Epithelial cell of esophagus (primary cell): ENCODE results near the gene CXCL1.

Experiments used
- DNase-seq: peaks from one replicate; pipeline ENCODE4 v3.0.0; 2010; ENCODE audit warnings: low read depth
- H3K4me3 ChIP-seq: 2 replicates; pipeline ENCODE4 v1.5.1; 2011; ENCODE audit warnings: mild to moderate bottlenecking, low read length, control low read depth
- TF ChIP-seq, protein P1 (sequence below): IDR thresholded peaks from 2 replicates; pipeline ENCODE4 v1.5.1; 2011; ENCODE audit warnings: low read depth, mild to moderate bottlenecking, low read length, control low read depth, inconsistent platforms; ENCODE audit not compliant: insufficient read depth; ENCODE audit errors: missing control alignments

Gene CXCL1

DNA sequence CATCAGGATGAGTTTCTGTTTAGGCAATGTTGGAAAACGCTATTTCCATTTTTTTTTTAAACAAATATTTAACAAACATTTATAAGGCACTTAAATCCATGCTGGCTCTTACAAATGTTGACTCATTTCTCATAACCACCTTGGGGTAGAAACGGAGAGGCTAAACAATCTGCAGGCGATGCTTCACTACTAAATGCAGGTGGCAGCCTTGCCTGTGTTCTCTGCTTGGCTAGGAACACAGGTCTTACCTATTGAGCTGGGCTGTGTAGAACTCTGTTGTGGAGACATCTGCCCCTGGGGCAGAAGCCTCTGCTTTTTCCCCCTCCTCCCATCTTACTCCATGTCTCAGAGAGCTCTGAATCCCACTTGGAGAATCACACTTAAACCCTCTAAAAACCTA, 1.4 kb upstream of the CXCL1 start:
- TF ChIP-seq, protein P1, sequence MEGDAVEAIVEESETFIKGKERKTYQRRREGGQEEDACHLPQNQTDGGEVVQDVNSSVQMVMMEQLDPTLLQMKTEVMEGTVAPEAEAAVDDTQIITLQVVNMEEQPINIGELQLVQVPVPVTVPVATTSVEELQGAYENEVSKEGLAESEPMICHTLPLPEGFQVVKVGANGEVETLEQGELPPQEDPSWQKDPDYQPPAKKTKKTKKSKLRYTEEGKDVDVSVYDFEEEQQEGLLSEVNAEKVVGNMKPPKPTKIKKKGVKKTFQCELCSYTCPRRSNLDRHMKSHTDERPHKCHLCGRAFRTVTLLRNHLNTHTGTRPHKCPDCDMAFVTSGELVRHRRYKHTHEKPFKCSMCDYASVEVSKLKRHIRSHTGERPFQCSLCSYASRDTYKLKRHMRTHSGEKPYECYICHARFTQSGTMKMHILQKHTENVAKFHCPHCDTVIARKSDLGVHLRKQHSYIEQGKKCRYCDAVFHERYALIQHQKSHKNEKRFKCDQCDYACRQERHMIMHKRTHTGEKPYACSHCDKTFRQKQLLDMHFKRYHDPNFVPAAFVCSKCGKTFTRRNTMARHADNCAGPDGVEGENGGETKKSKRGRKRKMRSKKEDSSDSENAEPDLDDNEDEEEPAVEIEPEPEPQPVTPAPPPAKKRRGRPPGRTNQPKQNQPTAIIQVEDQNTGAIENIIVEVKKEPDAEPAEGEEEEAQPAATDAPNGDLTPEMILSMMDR: peak; percentile 55
- H3K4me3 ChIP-seq: no peak overlapping the region
- peak; percentile 91 for DNase-seq

DNA sequence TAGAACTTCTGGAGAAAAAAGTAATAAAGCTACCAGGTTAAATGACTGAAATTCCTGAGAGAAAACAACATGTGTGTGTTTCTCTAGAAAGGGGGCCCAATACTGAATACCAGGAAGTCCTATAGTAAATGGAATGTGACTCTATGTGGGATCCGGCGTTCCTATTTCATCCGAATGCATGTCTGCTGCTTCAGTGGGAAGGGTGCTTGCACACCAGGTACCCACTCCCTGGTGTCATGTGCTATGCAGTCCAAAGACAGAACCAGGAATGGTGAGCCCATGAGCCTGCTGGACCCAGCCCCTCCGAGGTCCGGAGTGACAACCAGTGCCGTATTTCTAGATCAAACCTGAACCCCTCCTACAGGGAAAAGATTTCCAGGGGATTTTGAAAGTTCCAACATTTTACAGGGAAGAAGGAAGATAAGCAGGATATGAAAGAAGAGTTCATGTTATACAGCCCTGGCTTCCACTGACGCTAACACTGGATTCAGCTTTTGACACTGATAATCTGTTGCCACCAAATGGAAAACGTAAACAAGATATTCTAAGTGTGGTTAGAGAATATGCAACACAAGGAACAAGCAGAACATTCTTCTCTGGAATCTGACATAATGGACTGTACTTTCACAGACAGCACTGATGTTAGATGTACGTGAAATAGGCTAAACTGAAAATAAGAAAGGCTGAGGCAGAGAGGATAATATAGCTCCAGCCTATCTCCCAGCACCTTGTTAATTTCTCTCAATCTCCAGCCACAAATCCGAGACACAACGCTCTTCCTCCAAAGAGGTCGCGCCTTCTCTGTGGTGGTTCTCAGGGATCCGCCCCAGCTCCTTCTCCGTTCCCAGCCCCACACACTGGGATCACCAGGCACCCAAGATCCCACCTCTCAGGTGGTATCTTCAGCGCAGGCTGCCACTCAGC, 725 bp upstream of the CXCL1 start:
- peak; percentile 21 for DNase-seq
- TF ChIP-seq, protein P1: no peak
- H3K4me3 ChIP-seq: peak overlapping the region; percentile 55

DNA sequence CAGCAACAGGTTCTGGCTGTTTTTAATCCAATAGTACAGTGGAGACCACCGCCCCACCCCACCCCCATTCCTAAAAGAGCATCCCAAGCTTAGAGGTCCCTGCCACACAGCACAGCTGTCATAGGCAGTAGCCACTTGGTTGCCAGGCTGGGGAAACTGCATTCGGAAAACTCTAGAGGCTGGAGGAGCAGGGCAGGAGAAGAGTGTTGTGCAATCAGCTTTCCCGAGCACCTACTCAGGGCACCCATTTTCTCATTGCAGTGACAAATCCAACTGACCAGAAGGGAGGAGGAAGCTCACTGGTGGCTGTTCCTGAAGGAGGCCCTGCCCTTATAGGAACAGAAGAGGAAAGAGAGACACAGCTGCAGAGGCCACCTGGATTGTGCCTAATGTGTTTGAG, 1.1 kb downstream of the CXCL1 start:
- no peak overlapping the region for H3K4me3 ChIP-seq
- TF ChIP-seq, protein P1: no peak
- DNase-seq: peak; percentile 57

DNA sequence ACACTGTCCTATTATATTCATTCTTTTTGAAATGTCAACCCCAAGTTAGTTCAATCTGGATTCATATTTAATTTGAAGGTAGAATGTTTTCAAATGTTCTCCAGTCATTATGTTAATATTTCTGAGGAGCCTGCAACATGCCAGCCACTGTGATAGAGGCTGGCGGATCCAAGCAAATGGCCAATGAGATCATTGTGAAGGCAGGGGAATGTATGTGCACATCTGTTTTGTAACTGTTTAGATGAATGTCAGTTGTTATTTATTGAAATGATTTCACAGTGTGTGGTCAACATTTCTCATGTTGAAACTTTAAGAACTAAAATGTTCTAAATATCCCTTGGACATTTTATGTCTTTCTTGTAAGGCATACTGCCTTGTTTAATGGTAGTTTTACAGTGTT, 1.6 kb downstream of the CXCL1 start:
- TF ChIP-seq, protein P1: no peak
- peak; percentile 30 for DNase-seq
- H3K4me3 ChIP-seq: no peak overlapping the region

DNA sequence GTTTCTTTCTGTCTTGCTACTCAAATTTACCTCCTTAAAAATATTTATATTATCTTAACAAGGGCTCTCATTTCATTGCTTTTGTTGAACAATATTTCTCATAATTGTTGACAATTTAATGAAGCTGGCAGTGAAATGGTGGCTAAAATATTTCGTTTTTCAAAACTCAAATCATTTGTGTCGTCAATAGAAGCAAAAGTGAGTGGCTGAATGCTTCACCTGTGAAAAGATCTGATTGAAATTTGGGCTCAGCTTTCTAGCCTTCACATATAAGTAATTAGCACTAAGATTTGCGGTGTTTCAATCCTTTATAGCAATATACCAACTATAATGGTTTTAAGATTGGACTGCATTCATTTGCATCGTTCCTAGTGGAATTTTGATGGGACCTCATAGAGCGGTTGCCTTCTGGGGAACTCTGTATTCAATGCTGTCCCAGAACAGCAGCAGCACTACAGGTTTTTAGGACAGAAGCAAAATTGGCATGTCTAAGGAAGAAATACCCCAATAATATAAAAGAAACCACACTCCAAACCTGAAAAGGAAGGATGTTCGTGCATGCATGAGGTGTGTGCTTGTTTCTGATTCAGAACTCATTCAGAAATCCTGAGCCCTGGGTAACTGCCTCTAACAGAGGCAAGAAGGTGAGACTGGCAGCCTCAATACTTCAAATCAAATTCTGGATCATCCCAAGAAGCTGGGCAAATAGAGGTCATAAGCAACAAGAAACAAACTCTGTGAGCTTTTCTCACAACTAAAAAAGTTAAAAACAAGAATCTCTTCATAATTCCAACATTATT, 2.5 kb downstream of the CXCL1 start:
- TF ChIP-seq, protein P1: no peak
- no peak for DNase-seq
- no peak overlapping the region for H3K4me3 ChIP-seq

DNA sequence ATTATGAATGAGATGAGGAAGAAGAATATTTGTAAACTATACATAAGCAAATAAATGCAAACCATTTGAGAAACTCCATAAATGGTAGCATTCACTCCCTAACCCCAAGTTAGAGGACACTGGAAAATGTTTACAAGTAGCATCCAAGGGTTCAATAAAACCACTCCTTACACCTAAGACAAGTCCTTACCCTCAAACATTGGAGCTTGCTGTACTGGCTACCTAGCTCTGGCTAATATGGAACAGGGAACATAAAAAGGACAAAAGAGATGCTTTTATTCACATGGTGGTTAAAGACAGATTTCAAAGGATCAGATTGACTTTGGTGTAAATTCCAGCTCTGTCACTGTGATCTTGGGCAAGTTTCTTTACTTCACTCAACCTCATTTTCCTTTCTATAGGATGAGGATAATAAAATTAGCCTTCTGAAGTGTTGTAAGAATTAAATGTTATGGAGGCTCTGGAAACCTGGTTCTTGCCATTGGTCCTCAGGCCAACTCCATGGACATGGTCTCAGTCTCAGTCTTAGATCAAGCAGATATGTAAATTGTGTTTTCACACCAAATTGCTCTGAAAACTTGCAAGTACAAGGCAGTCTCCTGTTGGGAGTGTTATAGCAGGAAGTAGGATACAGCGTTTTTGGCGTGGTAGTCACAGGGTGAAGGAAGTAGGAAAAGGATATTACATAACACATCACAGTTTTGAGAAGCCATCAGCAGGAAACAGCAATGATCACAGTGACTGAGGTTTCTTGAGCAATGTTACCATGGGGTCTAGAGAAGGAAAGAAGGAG, 3.3 kb downstream of the CXCL1 start:
- H3K4me3 ChIP-seq: no peak overlapping the region
- no peak for DNase-seq
- TF ChIP-seq, protein P1: no peak
